GM18907 (cell line): ENCODE data around the gene RAB15.

ENCODE experiments used
- ATAC-seq: cut with Tn5 transposase; IDR thresholded peaks from one replicate; pipeline ENCODE4 v1.9.1; 2021; ENCODE audit warnings: mild to moderate bottlenecking, moderate library complexity; ENCODE audit not compliant: unreplicated experiment

The RAB15 gene

DNA sequence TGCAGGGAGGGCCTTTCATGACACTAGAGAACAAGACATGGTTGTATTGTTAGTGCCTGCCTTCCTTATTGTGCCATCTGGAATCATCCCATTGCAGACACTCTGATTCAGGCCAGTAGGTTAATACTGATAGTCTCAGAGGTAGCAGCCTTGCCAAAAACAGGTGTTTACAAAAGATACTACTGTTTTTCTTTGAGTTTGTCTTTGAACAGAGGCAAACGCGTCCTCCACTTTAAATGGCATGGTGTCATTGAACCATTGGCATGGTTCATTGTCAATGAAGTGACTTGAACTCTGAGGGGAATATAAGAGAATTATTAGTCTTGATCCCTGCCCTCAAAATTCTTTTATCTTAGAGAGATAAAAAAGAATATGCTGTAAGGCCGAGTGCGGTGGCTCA is 18.8 kb upstream of the RAB15 start:
- ATAC-seq = no peak

DNA sequence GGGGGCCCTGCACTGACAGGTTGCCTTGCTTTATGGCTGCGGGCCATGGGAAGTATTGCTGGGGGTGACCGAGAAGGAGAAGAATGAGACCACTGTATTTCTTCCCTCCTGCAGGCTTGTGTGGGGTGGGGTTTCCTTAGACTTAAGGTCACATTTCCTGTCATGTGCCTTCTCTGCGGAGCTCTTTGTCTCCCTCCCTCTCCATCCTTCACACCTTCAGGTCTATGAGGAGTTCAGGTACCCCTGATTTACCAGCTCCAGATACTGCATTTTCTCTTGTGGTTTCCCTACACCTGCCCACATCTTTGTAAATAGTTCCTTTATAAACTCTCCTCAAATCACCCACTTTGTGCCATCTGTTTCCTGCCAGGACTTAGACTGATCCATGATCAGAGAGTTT is 18.2 kb upstream of the RAB15 start:
- no peak for ATAC-seq

DNA sequence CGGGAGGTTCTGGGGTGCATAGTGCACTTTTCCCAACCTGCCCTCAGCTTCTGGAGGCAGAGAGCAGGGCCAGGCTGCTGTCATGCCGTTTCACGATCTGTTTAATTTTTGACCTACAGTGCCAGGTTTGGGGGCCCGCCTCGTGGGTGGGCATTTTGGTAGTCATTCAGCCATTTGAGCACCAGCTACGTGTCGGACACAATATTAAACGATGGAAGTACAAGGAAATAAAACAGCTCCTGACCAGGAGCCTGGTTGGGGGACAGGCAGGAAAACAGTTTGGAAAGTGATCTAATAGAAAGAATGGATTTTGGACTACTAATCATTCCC is 15.3 kb upstream of the RAB15 start:
- no peak for ATAC-seq

DNA sequence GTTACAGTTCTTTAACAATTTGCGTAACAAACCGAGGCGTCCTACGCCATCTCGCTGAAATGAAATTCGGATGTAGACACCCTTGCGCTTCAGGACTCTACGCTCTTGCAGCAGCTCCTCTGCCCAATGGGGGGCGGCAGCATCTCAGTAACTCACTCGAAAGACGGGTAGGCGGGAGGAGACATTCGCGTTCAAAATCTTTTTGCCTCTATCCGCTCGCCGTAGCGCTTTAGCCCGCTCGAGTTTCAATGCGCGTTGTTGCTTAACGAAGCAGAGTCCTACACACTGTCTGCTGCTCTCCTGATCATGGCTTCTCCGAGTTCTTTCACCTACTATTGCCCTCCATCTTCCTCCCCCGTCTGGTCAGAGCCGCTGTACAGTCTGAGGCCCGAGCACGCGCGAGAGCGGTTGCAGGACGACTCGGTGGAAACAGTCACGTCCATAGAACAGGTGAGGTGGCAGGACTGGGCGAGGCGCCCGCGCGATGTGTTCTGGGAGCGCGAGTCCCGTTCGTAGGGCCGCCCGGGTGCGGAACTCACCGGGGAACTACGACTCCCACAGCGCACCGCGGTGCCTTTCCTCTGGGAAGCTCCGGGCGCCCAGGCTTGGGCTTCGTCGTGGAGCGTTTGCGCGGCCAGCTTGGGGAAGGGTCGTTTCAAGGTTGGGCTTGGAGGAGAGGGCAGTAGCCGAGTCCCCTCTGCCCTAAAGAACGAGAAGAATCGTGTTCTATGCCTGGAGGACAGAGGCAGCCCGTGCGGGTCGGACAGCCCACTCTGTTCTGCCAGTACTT is 14.7 kb upstream of the RAB15 start, which contains the start of gene FNTB:
TSS of gene FNTB (plus strand) at position 248 of the 790 bp plus-strand sequence. CDS start at position 307, 59 bp downstream.
- peak; percentile 95 for ATAC-seq

DNA sequence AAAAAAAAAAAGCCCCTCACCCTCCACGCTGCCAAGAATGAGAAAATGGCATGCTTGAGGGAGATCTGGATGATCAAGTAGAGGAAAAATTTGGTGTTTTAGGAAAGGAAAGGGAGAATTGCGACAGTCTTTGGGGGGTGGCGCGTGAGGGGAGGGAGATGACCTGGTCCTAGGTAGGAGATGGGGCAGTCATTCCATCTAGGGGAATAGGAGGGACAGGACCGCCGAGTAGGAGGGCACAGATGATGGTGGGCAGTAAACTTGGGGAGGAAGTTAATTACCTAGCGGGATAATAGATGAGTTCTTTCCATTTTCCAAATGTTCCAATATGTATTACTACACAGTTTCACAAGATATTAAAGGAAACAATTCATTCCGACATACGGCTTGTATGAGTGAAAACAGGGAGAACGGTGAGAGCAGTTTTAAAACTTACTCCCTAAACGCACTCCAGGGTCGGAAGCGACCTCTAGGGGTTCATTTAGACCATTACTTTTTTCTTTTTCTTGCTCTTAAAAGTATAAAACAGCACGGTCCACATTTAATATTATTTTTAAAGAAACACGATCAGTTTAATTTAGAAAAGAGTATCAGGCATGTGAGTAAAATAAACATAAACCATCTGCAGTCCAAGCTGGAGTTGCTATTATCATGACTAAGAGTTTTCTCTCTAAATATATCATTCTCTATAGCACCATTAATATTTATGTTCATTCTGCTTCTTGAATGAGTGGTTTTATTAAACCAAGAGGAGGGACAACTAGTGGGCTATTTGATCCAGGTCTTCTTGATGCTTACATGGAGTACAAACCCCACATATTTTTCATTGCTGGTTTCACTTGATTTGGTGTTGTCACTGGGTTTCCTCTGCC is 11.5 kb upstream of the RAB15 start:
- ATAC-seq = no peak

DNA sequence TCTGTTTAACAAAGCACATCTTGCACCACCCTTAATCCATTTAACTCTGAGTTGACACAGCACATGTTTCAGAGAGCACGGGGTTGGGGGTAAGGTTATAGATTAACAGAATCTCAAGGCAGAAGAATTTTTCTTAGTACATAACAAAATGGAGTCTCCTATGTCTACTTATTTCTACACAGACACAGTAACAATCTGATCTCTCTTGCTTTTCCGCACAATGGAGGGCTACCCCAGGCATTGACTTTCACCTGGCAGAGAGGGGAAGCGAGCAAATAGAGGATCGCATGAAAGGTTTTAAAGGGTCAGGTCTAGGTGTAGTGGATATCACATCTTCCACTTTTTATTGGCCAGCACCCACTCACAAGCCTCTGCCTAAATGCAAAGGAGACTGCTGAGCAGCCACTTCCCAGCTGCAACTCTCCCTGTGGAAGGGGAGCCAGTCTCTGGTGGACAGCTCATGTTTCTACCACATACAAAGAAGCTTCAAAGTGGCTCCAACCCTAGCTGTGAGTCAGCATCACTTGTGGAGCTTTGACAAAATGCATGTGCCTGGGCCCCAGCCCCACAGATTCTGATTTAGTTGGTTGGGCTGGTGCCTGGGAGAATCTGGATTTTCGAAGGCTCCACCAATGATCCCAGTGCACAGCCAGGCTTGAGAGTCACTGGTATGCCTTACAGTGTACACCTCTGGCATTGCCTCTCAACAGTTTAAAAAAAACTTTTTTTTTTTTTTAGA is 7.4 kb upstream of the RAB15 start:
- ATAC-seq = no peak

DNA sequence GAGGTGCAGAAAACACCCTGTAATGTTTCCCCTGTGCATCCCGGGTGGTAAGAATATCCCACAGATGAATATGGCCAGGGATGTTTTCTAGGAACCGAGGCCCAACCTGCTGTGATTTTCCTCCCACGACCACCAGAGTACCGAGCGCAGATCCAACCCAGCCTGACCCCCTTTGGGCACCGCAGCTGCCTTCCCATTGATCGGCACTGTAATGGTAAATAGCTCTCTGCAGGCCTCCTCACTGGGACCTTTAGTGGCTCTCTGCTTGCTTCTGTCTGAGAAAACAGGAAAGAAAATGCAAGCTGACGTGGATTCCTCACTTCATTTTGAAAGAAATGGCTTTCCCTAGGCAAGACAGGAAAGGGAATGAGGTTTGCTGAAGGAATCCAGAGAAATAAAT is 2.4 kb upstream of the RAB15 start:
- ATAC-seq = no peak

DNA sequence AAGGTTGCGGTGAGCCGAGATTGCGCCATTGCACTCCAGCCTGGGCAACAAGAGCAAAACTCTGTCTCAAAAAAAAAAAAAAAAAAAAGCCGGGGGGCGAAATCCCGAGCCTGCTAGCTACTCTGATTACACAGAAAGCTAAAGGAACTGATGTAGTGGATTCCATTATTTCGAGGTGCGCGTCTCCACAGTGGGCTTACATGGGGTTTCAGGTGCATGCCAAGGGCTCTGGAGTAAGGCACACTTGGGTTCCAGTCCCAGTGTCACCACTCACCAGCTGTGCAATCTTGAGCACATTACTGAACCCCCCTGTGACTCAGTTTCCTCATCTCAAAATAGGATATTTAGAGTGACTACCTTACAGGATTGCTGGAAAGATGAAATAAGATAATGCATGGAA is 1.7 kb upstream of the RAB15 start:
- ATAC-seq = no peak

DNA sequence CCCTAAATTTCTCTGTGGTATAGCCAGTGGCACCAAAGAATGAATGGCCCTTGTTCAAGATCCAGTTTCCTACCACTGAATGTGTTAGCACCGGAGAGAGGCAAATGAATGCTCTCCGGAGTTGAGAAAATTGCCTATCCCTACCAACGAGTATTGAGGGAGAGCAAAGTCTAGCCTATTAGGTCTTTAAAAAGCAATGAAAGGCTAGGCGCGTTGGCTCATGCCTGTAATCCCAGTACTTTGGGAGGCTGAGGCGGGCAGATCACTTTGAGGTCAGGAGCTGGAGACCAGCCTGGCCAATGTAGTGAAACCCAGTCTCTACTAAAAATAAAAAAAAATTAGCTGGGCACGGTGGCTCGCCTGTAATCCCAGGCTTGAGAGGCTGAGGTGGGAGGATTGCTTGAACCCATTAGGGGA is 898 bp upstream of the RAB15 start:
- no peak for ATAC-seq

DNA sequence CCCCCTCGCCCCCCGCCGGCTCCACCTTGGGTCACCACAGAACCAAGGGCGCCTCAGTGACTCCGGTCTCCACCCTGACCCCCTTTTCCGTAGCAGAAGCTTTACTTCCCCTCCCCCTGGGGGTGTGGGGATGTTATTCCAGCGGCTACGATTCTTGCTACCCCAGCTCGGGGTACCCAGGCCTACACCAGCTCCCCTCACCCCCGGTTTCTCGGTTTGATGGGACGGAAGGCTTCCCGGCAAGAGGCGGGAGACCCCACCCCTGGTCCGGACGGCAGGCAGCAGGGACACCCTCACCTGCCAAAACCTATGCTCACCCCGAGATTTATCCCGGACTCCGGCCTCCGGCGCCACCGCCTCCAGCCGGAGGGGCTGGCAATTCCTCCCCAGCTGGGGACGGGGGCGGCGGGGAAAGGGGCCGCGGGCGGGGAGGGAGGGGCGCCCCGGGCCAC is 619 bp downstream of the RAB15 start:
- ATAC-seq = no peak

DNA sequence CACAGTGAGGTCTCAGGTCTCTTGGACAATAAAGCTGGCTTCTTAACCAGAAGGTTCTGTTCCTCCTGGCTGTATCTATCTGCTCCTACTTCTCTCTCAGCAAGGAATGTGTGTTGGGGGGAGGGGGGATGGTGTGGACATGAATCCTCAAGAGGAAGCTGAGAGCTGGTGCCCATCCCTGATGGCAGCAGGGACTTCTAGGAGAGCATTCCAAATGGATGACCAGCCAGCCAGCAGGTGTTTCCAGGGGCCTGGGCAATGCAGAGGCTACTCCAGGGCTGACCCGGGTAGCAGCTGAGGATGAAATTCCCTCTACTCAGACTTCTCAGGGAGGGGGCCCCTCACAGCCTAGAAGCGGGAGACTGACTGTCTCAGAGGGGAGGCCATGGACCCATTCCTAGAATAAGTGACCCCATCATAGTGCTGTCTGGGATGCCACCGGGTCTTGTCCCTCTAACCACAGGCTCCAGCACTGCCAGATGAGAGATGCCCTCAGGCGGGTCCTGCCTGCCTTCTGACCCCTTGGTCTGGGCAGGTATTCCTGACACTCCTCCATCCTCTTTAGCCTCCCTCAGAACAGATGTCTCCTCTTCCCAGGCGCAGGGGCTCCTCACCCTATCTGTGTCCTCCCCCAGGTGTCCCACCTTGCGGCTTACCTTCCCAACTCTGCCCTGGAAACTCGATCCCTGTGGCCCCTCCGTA is 1.2 kb downstream of the RAB15 start:
- no peak for ATAC-seq

DNA sequence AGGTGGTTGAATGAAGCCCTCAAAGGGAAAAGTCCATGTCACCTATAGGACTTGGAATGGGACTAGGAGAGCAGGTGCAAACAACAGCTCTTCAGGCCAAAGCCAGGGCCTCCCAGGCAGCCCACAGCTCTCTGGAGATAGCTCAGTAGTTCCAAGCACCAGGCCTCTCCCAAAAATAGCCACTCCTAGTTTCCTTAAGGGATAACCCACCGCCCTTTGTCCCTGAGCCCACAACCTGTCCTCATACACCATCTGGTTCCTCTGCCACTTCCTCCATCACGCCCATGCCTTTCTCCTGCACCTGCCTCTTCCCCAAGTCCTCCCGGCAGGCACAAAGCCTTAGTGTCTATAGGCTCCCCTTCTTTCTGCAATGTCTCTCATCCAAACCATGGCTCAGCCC is 2.1 kb downstream of the RAB15 start:
- no peak for ATAC-seq

DNA sequence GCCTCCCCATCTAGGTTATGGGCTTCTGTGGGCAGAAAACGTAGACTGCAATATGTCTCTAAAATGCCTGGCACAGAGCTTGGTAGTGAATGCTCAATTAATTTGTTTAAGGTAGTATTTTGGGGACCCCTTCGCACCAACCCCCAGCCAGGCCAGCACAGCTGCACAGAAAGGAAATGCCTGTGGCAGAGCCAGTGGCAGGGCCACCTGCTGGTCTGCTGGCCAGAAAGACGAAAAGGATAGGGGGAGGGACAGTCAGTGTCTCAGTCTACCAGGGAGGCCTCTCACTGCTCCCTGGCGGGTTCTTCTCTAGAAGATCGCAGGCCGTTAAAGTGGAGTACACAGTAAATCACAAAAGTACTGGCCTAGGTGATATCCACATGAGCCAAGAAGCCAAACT is 3.5 kb downstream of the RAB15 start:
- no peak for ATAC-seq

DNA sequence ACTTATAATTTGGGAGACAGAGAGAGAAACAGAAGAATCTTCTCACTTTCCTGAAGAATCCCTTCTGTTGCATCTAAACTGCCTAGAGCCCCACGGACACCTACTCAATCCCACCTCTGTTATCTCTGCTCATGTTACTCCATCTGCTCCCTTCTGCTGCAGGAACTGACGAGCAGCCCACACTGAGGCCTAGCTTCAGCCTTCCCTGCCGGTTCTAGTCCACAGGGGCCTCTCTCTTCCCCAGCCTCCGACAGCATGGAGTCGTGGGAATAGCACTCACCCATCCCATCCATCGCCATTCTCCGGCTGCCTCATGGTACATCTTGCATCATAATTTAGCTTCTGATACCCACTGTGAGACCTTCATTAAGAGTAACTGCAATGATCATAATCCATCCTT is 4.0 kb downstream of the RAB15 start:
- no peak for ATAC-seq

DNA sequence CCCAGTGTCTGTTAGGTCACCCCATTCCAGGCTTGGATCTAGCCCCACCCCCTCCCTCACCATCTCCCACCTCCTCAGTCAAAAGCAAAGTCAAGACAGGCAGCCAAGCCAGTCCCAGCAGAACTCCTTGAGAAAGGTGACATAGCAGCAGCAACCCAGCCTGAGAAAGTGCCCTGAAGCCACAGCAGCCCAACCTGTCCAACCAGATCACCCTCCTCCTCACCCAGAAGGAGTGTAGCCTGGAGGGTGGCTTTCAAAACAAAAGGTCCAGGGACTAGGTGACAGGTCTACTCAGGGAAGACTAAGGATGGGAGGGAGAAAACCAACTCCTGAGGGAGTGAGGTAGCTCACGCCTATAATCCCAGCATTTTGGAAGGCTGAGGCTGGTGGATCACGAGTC is 5.2 kb downstream of the RAB15 start:
- ATAC-seq = no peak

DNA sequence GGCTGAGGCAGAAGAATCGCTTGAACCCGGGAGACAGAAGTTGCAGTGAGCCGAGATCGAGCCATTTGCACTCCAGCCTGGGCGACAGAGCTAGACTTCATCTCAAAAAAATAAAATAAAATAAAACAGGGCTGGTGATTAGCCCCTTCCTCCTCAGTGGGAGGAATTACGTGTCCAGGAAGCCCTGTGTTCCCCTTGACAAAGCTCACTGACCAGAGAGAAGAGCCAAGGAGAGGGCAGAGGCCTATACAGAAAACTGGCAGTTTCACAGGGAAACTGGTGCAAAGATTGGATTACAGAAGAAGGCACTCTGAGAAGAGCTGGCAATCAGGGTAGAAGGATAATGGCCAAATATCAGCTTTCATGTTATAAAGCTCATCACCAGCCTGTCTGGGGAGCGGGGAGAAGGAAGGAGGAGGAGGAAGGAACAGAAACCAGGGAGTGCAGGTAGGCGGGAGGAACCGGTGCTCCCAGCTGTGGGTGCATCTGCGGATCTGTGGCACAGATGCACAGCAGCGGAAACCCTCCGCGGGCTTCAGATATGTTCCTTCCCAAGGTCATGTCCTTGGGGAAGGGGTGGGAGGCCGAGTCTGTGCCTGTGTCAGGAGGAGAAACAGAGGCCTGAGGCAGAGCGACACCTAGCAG is 6.7 kb downstream of the RAB15 start:
- no peak for ATAC-seq

DNA sequence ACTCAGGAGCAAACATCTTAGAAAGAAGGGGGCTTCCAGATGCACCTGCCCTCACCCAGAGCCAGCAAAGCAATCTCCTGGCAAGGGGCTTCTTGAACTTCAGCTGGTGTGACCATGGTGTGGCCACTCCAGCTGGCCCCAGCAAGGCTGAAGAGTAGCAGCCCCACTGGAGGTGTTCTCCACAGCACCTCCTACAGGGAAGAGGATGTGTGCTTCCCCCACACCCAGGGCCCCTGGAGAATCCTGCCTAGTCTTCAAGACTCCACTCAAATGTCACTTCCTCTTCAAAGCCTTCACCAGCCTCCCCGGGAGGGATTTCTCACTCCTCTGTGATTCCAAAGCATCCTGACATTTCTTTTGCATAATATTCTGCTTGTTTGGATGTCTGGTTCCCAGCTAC is 8.5 kb downstream of the RAB15 start:
- no peak for ATAC-seq

DNA sequence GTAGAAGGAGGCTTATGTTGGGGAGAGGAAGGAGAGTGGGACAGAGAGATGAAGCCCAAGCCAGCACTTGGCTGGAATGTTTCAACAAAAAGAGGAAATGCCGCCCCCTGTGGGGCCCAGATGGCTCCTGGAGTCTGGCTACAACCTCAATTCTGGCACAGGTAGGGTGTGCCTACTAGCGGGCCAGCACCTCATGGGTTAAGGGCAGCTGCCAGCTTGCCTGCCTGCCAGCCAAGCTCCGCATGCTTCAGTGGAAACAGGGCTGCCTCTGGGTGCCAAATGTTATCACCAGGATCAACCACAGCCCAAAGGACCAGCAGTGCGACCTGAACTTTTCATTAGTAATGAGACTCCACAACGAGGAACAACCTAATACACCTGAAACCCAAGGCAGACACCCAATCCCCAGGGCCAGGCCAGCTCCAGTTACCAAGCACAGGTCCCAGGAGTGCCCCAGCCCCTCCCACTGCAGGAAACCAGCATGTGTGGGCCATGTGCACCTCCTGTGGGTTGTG is 11.3 kb downstream of the RAB15 start:
- no peak for ATAC-seq

DNA sequence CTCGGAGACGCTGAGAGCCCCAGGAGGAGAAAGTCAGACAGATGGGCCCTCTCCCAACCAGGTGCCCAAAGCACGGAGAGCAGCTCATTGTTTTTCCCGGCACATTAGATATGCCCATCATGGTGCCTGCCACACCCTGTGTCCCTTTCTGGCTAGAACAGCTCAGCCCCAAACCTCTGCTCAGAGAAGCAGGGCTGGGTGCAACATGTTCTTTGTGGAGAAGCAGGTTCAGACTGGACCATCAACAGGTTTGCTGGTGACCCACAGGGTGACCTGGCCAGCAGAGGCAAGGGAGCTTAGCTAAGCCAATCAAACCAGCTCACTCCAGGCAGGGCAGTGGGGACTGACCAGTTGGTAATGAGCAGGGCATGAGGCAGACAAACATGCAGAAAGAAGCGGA is 13.4 kb downstream of the RAB15 start:
- no peak for ATAC-seq

DNA sequence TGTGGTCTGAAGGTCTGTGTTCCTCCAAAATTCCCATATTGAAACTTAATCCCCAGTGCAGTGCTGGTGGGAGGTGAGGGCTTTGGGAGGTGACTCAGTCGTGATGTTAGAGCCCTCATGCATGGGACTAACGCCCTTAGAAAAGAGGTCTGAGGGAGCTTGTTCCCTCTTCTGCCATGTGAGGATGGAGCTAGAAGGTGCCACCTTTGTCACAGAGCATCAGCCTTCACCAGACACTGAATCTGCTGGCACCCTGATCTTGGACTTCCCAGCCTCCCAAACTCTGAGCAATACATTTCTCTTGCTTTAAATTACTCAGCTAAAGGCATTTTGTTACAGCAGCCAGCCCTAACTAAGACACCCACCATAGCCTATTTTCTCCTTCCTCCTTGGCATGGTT is 13.9 kb downstream of the RAB15 start:
- ATAC-seq = no peak
